Activated CD4-positive, alpha-beta T cell treated with anti-CD3 and anti-CD28 coated beads for 4 hours (primary cell): Measurements from ENCODE around the gene PTGER3.
"Not testable (repeated sequence)": the region's sequence is repeated elsewhere in the genome, so short reads cannot be mapped to it uniquely, and the experiment has no call there.

ENCODE experiments used
- DNase-seq, 2 donors: peaks; one replicate each; pipeline ENCODE4 v3.0.0-alpha.2; 2020

The PTGER3 gene

GRCh38 chr1:70941563-70941962, 106.1 kb downstream of the PTGER3 start:
- no peak for DNase-seq

DNA sequence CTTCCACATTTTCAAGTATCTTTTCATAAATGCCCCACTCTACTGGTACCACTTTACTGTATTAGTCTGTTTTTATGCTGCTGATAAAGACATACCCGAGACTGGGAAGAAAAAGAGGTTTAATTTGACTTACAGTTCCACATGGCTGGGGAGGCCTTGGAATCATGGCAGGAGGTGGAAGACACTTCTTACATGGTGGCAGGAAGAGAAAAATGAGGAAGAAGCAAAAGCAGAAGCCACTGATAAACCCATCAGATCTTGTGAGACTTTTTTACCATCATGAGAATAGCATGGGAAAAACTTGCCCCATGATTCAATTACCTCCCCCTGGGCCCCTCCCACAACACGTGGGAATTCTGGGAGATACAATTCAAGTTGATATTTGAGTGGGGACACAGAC, 107.2 kb downstream of the PTGER3 start:
- DNase-seq: not testable (repeated sequence)

- no peak for DNase-seq
Observed at GRCh38 chr1:70934194-70934961, 113.2 kb downstream of the PTGER3 start.

- no peak for DNase-seq
Observed at GRCh38 chr1:70930062-70930461, 117.6 kb downstream of the PTGER3 start.

DNA sequence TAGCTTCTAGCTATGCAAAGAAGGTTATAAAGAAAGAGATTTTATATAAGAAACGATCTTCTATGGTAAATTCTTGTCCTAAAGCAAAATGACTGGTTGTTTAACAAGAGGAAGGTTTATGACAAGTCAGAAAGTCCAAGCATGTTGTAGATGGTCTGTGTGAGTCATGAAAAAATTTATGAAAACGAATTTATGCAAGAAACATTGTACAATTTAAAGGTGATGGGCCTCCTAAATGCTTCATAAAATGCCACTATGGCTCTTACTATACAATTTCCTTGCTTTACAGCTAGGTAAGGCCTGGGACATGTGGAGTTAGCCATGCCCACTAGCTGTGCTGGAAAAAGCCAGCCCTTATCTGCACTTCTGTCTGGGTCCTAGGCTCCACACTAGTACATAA, 125.4 kb downstream of the PTGER3 start:
- DNase-seq: no peak
